Stimulated activated CD4-positive, alpha-beta T cell treated with anti-CD3 and anti-CD28 coated beads, Interleukin-1b, Interleukin-23, amount 100 ng/mL, for 48 hours (primary cell): ENCODE data around the gene TMEM119.
"Not testable (repeated sequence)": the region's sequence is repeated elsewhere in the genome, so short reads cannot be mapped to it uniquely, and the experiment has no call there.

ENCODE experiments used
- DNase-seq: peaks from one replicate; pipeline ENCODE4 v3.0.0-alpha.2; 2020

Gene TMEM119

DNA sequence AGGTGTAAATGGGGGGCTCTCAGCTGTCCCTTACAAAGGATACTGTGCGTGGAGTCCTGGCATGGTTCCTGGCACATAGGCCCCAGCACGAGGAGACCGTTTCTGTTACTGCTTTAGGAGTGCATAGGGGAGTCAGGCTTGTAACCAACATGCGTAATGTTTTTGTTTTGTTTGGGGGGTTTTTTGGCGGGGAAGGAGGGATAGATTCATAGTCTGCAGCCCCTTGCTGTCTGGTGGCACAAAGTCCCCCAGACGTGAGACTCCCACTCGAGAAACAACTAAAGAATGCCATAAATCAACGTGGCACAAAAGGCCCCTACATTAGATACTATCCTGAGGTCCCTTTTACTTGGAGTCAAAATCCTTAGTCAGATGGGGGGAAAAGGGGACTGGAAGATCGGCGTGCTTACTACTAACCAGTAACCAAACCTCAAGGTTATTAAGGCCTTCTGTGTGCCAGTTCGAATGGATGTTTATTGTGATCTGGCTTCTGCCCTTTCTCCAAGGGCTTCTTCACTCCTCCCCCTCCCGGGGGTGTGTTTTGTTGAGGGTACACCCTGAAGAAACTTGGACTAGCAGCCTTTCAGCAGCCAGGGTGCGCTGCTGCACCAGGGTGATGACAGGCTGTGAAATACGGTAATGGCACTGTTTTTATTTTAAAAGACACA is 34.6 kb downstream of the TMEM119 start:
- peak; percentile 86 for DNase-seq

DNA sequence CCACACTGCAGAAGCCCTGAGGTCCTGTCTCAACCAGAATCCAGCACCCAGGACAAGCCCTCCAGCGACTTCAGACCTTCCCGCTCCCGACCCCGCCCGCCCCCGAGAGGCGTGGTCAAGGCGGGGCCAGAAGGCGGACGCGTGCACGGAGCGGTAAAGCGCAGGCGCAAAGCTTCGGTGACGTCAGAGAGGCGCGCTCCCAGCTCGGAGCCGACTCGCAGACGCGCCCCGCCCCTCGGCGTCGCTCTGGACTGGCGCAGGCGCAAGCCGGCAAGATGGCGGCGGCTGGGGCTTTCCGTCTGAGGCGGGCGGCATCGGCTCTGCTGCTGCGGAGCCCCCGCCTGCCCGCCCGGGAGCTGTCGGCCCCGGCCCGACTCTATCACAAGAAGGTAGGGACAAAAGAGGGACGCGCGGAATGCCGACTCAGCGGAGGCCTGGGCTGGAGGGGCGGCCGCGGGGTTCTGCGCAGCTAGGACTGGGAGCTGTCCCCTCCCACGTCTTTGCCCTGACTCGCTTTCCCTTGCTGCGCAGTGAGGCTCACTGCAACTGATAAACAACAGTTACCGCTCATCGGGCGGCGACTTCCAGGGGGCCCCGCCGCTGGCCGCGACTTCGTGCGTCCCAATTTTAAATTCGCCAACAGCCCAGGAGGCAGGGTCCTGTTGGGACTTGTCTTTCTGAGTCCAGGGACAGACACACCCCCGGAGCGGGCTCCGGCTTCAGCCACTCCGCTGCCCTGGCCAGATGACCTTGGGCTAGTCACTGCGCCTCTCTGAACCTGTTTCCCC is 35.3 kb downstream of the TMEM119 start, which contains the start of gene ISCU:
Gene ISCU (plus strand): TSS at position 249 of the 788 bp plus-strand sequence. CDS start 27 bp downstream, at position 276.
- DNase-seq: peak; percentile 98

DNA sequence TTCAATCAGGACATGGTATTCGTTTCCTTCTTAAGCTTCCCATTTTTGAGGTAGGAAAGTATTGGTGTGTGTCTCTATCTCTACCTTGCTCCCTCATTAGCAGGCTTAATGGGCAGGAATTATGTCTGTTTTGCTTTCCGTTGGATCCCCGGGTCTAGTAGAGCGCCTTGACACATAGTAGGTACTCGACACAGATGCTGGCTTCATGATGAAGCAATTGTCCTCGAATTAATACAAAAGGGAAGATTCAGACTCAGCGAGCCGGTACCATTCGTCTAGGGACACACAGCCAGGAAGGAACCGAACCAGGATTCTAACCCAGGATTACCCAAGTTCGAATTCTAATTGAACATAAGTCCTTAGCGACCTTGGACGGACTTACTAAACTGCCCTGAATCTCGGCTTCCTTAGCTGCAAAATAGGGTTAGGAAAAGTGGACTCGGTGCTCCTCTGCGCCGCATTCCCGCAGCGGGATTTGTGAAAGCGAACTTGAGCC is 36.0 kb downstream of the TMEM119 start:
- no peak for DNase-seq

DNA sequence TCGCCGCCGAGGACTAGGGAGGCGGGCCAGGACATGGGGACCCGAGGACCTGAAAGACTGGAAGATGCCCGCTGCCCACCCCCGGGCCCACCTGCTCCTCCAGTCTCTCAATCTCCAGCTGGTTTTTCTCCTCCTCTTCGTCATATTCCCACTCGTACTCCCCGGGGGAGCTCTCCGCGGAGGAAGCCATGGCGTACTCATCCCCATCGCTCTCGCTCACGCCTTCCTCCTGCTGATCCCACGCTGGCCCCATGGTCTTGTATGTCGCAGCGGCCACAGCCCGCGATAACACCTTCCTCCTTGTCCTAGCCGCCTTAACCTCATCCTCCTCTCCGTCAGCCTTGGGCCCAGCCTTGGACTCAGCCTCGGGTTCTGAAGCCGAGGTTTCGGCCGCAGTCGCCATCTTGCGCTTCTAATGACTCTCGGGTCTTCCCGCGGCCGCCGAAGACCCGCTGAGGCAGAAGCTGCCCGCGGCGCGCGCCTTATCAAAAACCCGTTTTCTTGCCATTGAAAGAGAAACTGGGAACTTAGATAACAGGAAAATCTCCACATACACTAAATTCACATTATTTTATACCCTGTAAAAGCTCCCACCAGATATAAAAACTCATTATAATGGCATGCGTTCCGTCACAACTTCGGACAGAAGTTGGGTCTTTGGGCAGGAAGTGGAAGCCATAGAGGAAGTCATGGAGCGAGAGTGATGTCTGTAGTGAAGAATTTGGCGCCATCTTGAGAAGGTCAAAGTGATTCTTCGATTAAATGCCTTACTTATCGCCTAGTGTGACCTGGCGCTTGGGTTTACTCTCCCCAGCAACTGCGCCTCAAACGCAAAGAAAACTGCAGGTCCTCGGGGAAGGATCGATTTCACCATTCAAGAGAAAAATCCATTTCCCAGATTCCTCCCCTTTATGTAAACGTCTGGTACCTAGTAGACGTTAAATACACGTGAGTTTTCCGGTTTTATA is 36.8 kb downstream of the TMEM119 start, which contains the start of gene SART3:
Gene SART3 (minus strand): TSS at position 422 of the 968 bp plus-strand sequence. CDS start 19 bp downstream, at position 403.
- peak; percentile 79 for DNase-seq

DNA sequence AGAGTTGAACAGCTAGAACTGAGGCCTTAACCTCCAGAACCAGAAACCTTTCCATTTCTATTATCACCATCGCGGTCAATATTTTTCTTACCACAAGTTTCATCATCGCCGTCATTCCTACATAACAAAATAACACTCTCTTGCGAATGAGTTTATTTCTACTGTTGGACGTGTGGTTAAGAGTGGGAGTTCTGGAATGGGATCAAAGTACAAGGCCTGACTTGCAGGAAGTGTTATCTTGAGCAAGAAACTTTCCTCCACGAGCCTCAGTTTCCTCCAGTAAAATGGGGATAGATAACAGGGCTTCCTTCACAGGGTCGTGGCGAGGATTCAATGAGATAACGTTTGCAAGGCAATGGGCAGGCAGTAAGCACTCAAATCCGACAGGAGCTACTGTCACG is 37.6 kb downstream of the TMEM119 start:
- no peak for DNase-seq

DNA sequence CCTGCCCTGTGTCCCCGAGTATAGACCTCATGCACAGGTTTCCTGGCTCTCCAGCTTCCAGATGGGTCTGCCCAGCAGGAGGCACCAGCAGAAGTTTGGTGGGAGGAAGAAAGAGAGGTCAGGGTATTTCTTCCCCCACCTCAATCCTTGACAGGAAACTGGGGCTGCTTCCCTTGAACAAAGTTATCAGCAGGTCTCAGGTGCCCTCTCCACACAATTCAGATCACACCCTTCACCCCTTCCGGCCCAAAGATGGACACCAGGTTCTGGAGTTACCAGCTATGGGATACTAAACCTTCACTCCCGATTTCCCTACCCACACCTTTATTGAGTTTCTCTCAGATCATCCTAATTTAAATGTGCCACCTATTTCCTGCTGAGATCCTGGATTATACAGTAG is 38.1 kb downstream of the TMEM119 start:
- DNase-seq: no peak

DNA sequence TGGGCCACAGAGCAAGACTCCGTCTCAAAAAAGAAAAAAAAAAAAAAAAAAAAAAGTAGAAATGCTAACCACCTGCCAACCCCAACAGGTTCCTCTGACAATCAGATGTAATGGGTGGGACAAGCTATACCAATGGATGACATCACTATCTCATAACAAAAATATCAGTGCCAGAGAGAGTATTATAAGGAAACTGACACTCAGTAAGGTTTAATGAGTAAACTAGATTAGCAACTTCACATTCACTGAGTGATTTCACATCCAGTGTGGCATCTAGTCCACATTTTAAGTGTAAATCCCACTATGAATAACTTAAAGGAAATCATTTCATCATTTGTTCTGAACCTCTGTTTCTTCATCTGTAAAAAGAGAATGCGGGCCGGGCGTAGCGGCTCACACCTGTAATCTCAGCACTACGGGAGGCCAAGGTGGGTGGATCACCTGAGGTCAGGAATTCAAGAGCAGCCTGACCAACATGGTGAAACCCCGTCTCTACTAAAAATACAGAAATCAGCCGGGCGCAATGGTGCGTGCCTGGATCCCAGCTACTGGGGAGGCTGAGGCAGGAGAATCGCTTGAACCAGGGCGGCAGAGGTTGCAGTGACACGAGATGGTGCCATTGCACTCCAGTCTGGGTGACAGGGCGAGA is 38.8 kb downstream of the TMEM119 start:
- DNase-seq: peak; percentile 59

DNA sequence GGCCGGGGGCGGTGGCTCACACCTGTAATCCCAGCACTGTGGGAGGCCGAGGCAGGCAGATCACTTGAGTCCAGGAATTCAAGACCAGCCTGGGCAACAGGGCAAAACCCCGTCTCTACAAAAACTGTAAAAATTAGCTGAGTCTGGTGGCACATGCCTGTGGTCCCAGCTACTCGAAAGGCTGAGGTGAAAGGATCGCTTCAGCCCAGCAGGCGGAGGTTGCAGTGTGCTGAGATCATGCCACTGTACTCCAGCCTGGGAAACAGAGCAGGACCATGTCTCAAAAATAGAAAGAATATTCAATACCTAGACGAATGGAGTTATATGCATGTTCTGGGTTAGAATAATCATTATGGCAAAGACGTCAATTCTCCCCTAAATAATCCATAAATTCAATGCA is 42.5 kb downstream of the TMEM119 start:
- not testable (repeated sequence) for DNase-seq

DNA sequence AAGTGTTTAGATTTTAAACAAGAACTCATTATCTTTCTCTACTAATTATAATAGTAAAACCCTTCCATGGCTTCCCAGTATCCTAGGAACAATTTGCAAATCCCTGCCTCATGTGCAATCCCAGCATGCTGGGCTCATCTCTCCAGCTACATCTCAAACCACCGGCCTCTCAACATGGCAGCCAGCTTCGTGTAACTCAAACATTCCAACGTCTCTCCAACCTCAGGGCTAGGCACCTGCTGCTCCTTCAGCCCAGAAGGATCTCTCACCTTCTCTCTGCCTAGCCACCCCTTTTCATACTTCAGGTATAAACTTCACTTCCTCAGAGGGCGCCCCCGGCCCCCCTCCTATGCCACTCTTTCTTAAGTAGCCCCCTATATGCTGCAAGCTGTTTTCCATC is 44.1 kb downstream of the TMEM119 start:
- DNase-seq: no peak

DNA sequence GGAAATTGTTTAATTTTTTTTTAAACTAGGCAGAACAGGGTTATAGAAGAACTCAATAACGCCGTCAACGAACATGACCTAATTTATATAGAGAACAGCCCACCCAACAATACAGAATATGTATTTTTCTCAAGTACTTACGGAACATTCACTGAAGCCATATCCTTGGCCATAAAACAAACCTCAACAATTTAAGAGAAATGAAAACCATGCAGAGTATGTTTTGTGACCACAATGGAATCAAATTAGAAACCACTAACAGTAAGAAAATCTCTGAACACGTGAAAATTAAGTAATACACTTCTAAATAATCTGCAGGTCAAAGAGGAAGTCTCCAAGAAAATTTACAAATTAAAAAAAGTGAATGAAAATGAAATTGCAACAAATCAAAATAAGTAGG is 46.3 kb downstream of the TMEM119 start:
- DNase-seq: no peak

DNA sequence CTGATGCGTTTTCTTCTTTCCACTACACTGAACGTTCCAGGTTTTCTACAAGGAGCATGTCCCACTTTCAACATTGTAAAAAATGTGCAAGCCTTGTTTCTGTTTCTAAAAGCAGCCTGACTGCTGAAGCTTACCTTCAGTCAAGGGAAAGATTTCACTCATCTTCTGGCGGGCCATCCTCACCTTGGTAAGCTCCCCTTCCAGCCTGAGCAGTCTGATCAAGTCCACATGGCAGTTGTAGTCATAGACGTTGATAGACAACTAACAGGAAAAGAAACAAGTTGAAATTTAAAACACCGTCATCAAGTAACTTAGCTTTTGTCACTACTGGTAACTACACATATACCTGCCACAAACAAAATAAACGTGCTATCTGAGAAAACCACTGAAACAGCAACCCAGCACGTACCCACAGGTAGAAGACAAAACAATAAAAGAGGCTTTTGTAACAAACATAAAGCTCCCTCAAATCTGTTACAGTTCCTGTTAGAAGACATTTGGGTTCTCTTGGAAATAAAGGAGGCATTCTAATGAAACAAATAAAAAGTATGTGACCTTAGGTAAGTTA is 48.8 kb downstream of the TMEM119 start:
- DNase-seq: no peak

DNA sequence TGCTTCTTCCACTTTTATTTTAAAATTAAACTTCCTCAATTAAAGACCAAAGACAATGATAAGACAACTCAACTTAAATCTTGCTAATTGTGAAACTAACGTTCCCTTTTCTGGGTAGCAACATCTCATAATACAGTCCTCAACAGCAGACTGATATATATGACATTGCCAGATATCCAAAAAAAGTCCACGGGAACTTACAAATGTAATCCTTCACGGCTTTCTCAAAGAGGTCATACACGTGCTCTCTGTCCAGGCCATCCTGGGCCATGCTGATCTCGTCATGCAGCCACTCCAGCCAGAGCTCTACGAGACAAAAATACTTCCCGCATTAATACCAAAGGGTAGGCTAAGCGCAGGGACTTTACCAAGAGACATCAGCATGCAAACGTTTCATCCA is 50.2 kb downstream of the TMEM119 start:
- no peak for DNase-seq

DNA sequence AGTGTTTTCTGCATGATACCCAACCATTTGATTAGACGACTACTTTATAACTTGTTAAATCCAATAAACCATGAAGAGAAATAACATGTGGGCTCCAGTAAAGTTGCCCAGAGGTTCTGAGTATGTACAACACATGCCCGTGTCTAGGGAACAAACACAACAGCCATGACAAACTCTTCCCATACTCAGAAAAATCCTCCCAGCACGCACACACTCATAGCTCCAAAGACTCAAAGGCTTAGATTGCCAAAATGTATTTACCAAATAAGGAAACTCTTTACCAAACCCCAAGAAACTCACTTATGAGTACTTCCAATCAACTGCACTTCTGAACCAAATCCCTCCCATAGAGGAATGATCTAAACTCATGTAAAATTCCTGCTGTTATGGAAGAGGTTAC is 54.2 kb downstream of the TMEM119 start:
- DNase-seq: no peak

DNA sequence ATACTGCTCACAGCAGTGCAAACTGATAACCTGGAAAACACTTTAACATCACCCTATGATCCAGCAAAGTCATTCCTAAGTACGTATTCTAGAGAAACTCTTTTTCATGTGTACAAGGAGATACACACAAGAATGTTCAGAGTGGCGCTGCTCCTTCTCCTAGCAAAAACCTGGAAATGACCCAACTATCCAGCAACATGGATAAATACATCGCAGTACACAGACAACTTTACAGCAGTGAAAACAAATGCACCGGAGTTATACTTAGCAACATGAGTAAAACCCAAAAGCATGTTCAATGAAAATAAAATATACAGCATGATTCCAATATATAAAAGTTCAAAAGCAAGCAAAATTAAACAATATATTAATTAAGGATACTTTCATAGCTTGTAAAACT is 55.6 kb downstream of the TMEM119 start:
- DNase-seq: no peak
